Measurements from ENCODE around the gene MRPS18C. TPM values are rescaled to one million over a fixed set of nuclear protein-coding genes. Genes with fewer than 3 reads are reported as not detected.

The MRPS18C gene
- total RNA-seq, 1 experiment from 2014 or later, result 93.0 TPM

DNA sequence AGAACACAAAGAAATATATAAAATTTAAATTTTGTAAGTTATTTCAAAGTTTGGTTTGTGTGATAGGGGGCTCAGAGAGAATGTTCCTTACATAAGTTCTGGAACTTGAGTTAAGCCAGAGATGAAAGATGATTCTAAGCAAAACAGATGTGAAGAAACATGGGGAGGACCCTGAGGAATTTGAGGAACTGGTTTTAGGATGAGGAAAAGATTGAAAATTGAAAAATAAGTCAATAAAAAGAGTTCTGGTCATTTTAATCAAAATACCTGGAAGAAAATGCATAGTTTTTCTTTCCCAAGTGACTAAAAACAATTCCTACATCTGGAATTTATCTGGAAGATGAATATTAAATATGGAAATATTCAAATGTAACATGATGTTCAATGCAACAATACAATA is 37.6 kb upstream of the MRPS18C start:
- no peaks in the 10 kb centered on the region for H3K27me3 Mint-ChIP-seq (ENCODE audit: insufficient read depth, unreplicated experiment)
- ChIA-PET POLR2A (interaction anchor here (0.6 to 1.9 kb wide), 4 partner anchors 11 to 468 kb away, joined by 3 to 7 read pairs (median 4); no protein-coding TSS in a partner anchor), CTCF (no interaction called here)
- no TSS peak for BruUV-seq (replicated peaks)
- TF ChIP-seq, protein P1, sequence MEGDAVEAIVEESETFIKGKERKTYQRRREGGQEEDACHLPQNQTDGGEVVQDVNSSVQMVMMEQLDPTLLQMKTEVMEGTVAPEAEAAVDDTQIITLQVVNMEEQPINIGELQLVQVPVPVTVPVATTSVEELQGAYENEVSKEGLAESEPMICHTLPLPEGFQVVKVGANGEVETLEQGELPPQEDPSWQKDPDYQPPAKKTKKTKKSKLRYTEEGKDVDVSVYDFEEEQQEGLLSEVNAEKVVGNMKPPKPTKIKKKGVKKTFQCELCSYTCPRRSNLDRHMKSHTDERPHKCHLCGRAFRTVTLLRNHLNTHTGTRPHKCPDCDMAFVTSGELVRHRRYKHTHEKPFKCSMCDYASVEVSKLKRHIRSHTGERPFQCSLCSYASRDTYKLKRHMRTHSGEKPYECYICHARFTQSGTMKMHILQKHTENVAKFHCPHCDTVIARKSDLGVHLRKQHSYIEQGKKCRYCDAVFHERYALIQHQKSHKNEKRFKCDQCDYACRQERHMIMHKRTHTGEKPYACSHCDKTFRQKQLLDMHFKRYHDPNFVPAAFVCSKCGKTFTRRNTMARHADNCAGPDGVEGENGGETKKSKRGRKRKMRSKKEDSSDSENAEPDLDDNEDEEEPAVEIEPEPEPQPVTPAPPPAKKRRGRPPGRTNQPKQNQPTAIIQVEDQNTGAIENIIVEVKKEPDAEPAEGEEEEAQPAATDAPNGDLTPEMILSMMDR (IDR thresholded peaks at IDR 0.05; ENCODE audit: unreplicated experiment), result no peak
- intact Hi-C loops (cut with micrococcal nuclease), result no loop called here
- no peak for DNase-seq (ENCODE audit: unreplicated experiment)
- peaks cover 68% of the 10 kb centered on the region for H3K36me3 Mint-ChIP-seq (ENCODE audit: insufficient read depth, unreplicated experiment)
- H3K27ac Mint-ChIP-seq (ENCODE audit: low read depth, unreplicated experiment), result no peak overlapping the region
- no peaks in the 10 kb centered on the region for H3K4me1 Mint-ChIP-seq (ENCODE audit: insufficient read depth, unreplicated experiment)
- H3K9me3 Mint-ChIP-seq (ENCODE audit: unreplicated experiment), result no peaks in the 10 kb centered on the region
- no peak overlapping the region for H3K4me3 Mint-ChIP-seq (ENCODE audit: unreplicated experiment)

DNA sequence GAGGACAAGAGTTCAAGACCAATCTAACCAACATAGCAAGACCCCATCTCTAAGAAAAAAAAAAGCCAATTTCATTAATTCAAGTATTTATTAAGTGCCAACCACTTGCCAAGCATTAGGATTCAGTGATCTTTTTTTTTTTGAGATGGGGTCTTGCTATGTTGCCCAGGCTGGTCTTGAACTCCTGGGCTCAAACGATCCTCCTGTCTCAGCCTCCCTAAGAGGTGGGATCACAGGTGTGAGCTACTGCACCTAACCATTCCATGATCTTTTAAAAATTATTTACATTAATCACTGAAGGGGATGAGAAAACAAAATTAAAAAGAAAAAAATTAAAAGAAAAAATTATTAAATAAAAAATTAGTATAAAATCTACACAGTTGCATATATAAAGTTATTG is 24.7 kb upstream of the MRPS18C start:
- POLR2A ChIA-PET, result interaction anchor here (1.6 kb wide), 1 partner anchor 24 kb away, joined by 7 read pairs; the partner anchor contains the start of genes HELQ and MRPS18C
- CTCF ChIA-PET, result interaction anchor here (1.0 kb wide), 1 partner anchor 10 kb away, joined by 3 read pairs; no protein-coding TSS in a partner anchor
- TF ChIP-seq, protein P1 (IDR thresholded peaks at IDR 0.05; ENCODE audit: unreplicated experiment), result no peak
- intact Hi-C loops (cut with micrococcal nuclease), result no loop called here
- Mint-ChIP-seq H3K27me3 (ENCODE audit: insufficient read depth, unreplicated experiment) (no peaks in the 10 kb centered on the region), H3K4me3 (ENCODE audit: unreplicated experiment) (no peak overlapping the region), H3K27ac (ENCODE audit: low read depth, unreplicated experiment) (no peak overlapping the region), H3K36me3 (ENCODE audit: insufficient read depth, unreplicated experiment) (peaks cover 59% of the 10 kb centered on the region), H3K4me1 (ENCODE audit: insufficient read depth, unreplicated experiment) (no peaks in the 10 kb centered on the region), H3K9me3 (ENCODE audit: unreplicated experiment) (no peaks in the 10 kb centered on the region)
- DNase-seq (ENCODE audit: unreplicated experiment), result no peak
- BruUV-seq (replicated peaks), result no TSS peak

DNA sequence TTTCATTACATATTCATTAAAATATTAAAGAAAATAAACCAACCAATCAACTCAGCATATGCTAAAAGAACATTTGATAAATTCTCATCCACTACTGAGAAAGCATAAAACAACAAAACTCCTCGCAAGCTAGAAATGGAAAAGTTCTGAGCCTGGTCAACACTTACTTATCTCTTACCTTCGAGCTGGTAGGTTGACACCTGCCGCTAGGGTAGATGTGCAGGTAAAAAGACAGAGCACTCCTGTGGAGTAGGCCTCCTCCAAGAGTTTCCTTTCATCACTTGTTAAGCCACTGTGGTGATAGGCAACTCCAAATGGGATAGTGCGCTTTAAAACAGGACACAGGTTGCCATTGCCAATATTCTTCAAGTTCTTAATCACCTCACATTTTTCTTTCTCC is 19.2 kb upstream of the MRPS18C start:
- no peaks in the 10 kb centered on the region for H3K4me1 Mint-ChIP-seq (ENCODE audit: insufficient read depth, unreplicated experiment)
- no peaks in the 10 kb centered on the region for H3K9me3 Mint-ChIP-seq (ENCODE audit: unreplicated experiment)
- CTCF ChIA-PET, result interaction anchor here (0.6 kb wide), 1 partner anchor 539 kb away, joined by 5 read pairs; no protein-coding TSS in a partner anchor
- H3K27ac Mint-ChIP-seq (ENCODE audit: low read depth, unreplicated experiment), result no peak overlapping the region
- no peak overlapping the region for H3K4me3 Mint-ChIP-seq (ENCODE audit: unreplicated experiment)
- H3K36me3 Mint-ChIP-seq (ENCODE audit: insufficient read depth, unreplicated experiment), result peaks cover 71% of the 10 kb centered on the region
- TF ChIP-seq, protein P1 (IDR thresholded peaks at IDR 0.05; ENCODE audit: unreplicated experiment), result no peak
- no TSS peak for BruUV-seq (replicated peaks)
- intact Hi-C loops (cut with micrococcal nuclease), result no loop called here
- H3K27me3 Mint-ChIP-seq (ENCODE audit: insufficient read depth, unreplicated experiment), result no peaks in the 10 kb centered on the region
- no peak for DNase-seq (ENCODE audit: unreplicated experiment)
- POLR2A ChIA-PET, result no interaction called here

DNA sequence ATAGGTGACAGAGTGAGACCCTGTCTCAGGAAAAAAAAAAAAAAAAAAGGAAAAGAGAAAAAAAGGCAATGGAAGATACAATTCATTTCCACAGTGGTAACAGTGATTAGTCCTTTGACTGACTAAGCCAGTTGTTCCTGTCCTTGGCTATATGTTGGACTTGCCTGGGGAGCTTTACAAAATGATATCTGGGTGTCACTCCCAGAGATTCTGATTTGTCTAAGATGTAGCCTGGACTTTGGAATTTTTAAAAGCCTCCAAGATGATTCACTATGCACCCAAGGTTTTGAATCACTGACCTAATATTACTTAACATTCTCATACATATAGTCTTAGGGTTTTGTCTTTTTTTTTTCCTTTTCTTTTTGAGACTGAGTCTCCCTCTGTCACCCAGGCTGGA is 17.1 kb upstream of the MRPS18C start:
- no peak for DNase-seq (ENCODE audit: unreplicated experiment)
- Mint-ChIP-seq H3K9me3 (ENCODE audit: unreplicated experiment) (no peaks in the 10 kb centered on the region), H3K27me3 (ENCODE audit: insufficient read depth, unreplicated experiment) (no peaks in the 10 kb centered on the region), H3K36me3 (ENCODE audit: insufficient read depth, unreplicated experiment) (peaks cover 78% of the 10 kb centered on the region), H3K4me3 (ENCODE audit: unreplicated experiment) (no peak overlapping the region), H3K27ac (ENCODE audit: low read depth, unreplicated experiment) (no peak overlapping the region), H3K4me1 (ENCODE audit: insufficient read depth, unreplicated experiment) (no peaks in the 10 kb centered on the region)
- TF ChIP-seq, protein P1 (IDR thresholded peaks at IDR 0.05; ENCODE audit: unreplicated experiment), result no peak
- POLR2A ChIA-PET, result interaction anchor here (0.7 kb wide), 1 partner anchor 82 kb away, joined by 4 read pairs; no protein-coding TSS in a partner anchor
- CTCF ChIA-PET, result interaction anchor here (0.7 kb wide), 2 partner anchors 13 to 1603 kb away, joined by 4 read pairs; no protein-coding TSS in a partner anchor
- no TSS peak for BruUV-seq (replicated peaks)
- intact Hi-C loops (cut with micrococcal nuclease), result no loop called here

Measured in MCF 10A (cell line).